HFFc6 (cell line): Measurements from ENCODE around the gene PRDX1. TPM values are rescaled to one million over a fixed set of nuclear protein-coding genes. Genes with fewer than 3 reads are reported as not detected.

Experiments
- DNase-seq: peaks from one replicate; pipeline ENCODE4 v3.0.0-alpha.2; 2018
- H3K27ac Mint-ChIP-seq: 2 replicates; pipeline ENCODE4 v1.8.0; 2020; ENCODE audit warnings: mild to moderate bottlenecking, mixed read lengths
- H3K27me3 Mint-ChIP-seq: 2 replicates; pipeline ENCODE4 v1.8.0; 2021; ENCODE audit warnings: mild to moderate bottlenecking, moderate library complexity, mixed read lengths; ENCODE audit not compliant: insufficient read depth
- H3K36me3 Mint-ChIP-seq: 2 replicates; pipeline ENCODE4 v1.8.0; 2021; ENCODE audit warnings: low read depth, mixed read lengths
- H3K4me1 Mint-ChIP-seq: 2 replicates; pipeline ENCODE4 v1.8.0; 2020; ENCODE audit warnings: low read depth, mixed read lengths
- H3K4me3 Mint-ChIP-seq: 2 replicates; pipeline ENCODE4 v1.8.0; 2020; ENCODE audit warnings: mild to moderate bottlenecking, moderate library complexity, mixed read lengths
- H3K9me3 Mint-ChIP-seq: 2 replicates; pipeline ENCODE4 v1.8.0; 2020; ENCODE audit warnings: mild to moderate bottlenecking, mixed read lengths
- long read RNA-seq: library from polyadenylated mRNA; unstranded; transcript quantifications from one replicate; pipeline ENCODE4 v2.0.0, GENCODE V29; 2019
- total RNA-seq, 6 experiments: library from RNA; stranded (reverse); fragmentation: NEBNext Ultra II Directional; extraction: Animal tissue kit (Norgen Biotek cat#: 25700); gene quantifications; 2 replicates in 1 of 6; 3 replicates in 5 of 6; pipeline ENCODE4 v1.2.3, GENCODE V29; 2021
- TF ChIP-seq, protein P1 (sequence below): fragments of 200-600 bp; sonication (generic); IDR thresholded peaks from 2 replicates; pipeline ENCODE4 v1.5.0; 2021; ENCODE audit warnings: antibody characterized with exemption, mild to moderate bottlenecking

Gene PRDX1
- total RNA-seq, result 1,000 to 10,000 TPM in 3 of 6 experiments, 100 to 1,000 TPM in 3; 798 to 1,123 (median 999) TPM
- long read RNA-seq, transcript PRDX1-202 (6 exons, 1,021 nt), result major isoform, 1,002 of 1,131 reads
- long read RNA-seq, partial matches to known transcripts, result 101 of 1,131 reads
- long read RNA-seq, other reads (novel, unspliced or antisense), result 26 of 1,131 reads

GRCh38 chr1:45521413-45522323 is at the start of gene PRDX1:
Gene PRDX1 (minus strand): TSS chr1:45521884. CDS start chr1:45519043, 2,841 bp downstream.
- H3K4me1 Mint-ChIP-seq, result peaks cover 53% of the 10 kb centered on the region
- H3K4me3 Mint-ChIP-seq, result peak within 1 kb of the TSS; percentile 98

GRCh38 chr1:45570631-45571030 is 48.9 kb upstream of the PRDX1 start:
- TF ChIP-seq, protein P1, sequence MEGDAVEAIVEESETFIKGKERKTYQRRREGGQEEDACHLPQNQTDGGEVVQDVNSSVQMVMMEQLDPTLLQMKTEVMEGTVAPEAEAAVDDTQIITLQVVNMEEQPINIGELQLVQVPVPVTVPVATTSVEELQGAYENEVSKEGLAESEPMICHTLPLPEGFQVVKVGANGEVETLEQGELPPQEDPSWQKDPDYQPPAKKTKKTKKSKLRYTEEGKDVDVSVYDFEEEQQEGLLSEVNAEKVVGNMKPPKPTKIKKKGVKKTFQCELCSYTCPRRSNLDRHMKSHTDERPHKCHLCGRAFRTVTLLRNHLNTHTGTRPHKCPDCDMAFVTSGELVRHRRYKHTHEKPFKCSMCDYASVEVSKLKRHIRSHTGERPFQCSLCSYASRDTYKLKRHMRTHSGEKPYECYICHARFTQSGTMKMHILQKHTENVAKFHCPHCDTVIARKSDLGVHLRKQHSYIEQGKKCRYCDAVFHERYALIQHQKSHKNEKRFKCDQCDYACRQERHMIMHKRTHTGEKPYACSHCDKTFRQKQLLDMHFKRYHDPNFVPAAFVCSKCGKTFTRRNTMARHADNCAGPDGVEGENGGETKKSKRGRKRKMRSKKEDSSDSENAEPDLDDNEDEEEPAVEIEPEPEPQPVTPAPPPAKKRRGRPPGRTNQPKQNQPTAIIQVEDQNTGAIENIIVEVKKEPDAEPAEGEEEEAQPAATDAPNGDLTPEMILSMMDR, result no peak
- DNase-seq, result no peak
- H3K36me3 Mint-ChIP-seq, result peaks cover 13% of the 10 kb centered on the region
- no peak overlapping the region for H3K4me3 Mint-ChIP-seq
- no peak overlapping the region for H3K27ac Mint-ChIP-seq
- H3K9me3 Mint-ChIP-seq, result no peaks in the 10 kb centered on the region
- no peaks in the 10 kb centered on the region; the same call in 1 of the 2 replicates for H3K27me3 Mint-ChIP-seq
- peaks cover 6% of the 10 kb centered on the region for H3K4me1 Mint-ChIP-seq

More at GRCh38 chr1:45521413-45522323, at the start of gene PRDX1:
- Mint-ChIP-seq H3K27ac (peak within 1 kb of the TSS; percentile 98), H3K27me3 (peaks cover 11% of the 10 kb centered on the region), H3K9me3 (no peaks in the 10 kb centered on the region; the same call in 1 of the 2 replicates), H3K36me3 (peaks cover 21% of the 10 kb centered on the region)
- TF ChIP-seq, protein P1, result peak; percentile 38
- DNase-seq, result peak; percentile 96

GRCh38 chr1:45569962-45570581 is 48.4 kb upstream of the PRDX1 start:
- Mint-ChIP-seq H3K27me3 (no peaks in the 10 kb centered on the region; the same call in 1 of the 2 replicates), H3K9me3 (no peaks in the 10 kb centered on the region), H3K4me1 (peaks cover 6% of the 10 kb centered on the region), H3K36me3 (peaks cover 13% of the 10 kb centered on the region), H3K4me3 (no peak overlapping the region), H3K27ac (0 out of 2 replicates have a peak overlapping the region, but pooled peaks have one; percentile 7)
- peak; percentile 65 for DNase-seq
- TF ChIP-seq, protein P1, result peak; percentile 99

GRCh38 chr1:45569571-45569961 is 47.9 kb upstream of the PRDX1 start:
- Mint-ChIP-seq H3K9me3 (no peaks in the 10 kb centered on the region), H3K27ac (0 out of 2 replicates have a peak overlapping the region, but pooled peaks have one; percentile 7), H3K4me1 (peaks cover 6% of the 10 kb centered on the region), H3K27me3 (no peaks in the 10 kb centered on the region; the same call in 1 of the 2 replicates), H3K4me3 (no peak overlapping the region), H3K36me3 (peaks cover 13% of the 10 kb centered on the region)
- TF ChIP-seq, protein P1, result no peak
- no peak for DNase-seq

DNA sequence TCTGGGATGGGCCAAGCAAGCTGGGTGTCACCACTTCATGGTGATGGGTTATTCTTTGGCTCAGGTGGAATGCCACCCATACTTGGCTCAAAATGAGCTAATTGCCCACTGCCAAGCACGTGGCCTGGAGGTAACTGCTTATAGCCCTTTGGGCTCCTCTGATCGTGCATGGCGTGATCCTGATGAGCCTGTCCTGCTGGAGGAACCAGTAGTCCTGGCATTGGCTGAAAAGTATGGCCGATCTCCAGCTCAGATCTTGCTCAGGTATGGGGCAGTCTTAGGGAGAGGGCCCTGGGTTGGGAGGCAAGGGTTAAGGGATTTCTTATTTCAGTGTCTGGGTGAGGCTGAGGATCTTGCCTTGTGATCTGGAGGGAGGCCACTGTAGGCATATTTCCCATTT is 46.7 kb upstream of the PRDX1 start:
- no peak overlapping the region for H3K4me3 Mint-ChIP-seq
- no peak overlapping the region for H3K27ac Mint-ChIP-seq
- H3K9me3 Mint-ChIP-seq, result no peaks in the 10 kb centered on the region
- H3K27me3 Mint-ChIP-seq, result no peaks in the 10 kb centered on the region; the same call in 1 of the 2 replicates
- TF ChIP-seq, protein P1, result no peak
- H3K36me3 Mint-ChIP-seq, result peaks cover 13% of the 10 kb centered on the region
- DNase-seq, result no peak
- H3K4me1 Mint-ChIP-seq, result peaks cover 6% of the 10 kb centered on the region
